ENCODE data around the gene GALNT16.

Gene GALNT16

GRCh38 chr14:69237142-69237541 is 22.8 kb upstream of the GALNT16 start:
- peaks cover 0 to 3% of the 10 kb centered on the region in 2 donors for H3K4me1 ChIP-seq (ENCODE audit: control insufficient read depth in 1 of 2, insufficient read depth in 2 of 2, low read length in 2 of 2)
- no peak overlapping the region for H3K9ac ChIP-seq (ENCODE audit: low read depth in 1 of 2, low read length in 2 of 2)
- H3K27me3 ChIP-seq (ENCODE audit: control insufficient read depth in 1 of 2, insufficient read depth in 2 of 2, low read length in 2 of 2) = no peaks in the 10 kb centered on the region
- H3K27ac ChIP-seq (ENCODE audit: low read depth, low read length) = no peak overlapping the region
- H3K9me3 ChIP-seq (ENCODE audit: control insufficient read depth in 1 of 2, low read length in 2 of 2) = no peaks in the 10 kb centered on the region
- no peak overlapping the region for H3K4me3 ChIP-seq (ENCODE audit: low read depth in 1 of 2, low read length in 2 of 2)
- peaks cover 33 to 58% of the 10 kb centered on the region in 2 donors for H3K36me3 ChIP-seq (ENCODE audit: control insufficient read depth in 1 of 2, insufficient read depth in 2 of 2, low read length in 2 of 2)

- Histone ChIP-seq H3K9me3 (ENCODE audit: control insufficient read depth in 1 of 2, low read length in 2 of 2) (no peaks in the 10 kb centered on the region), H3K4me1 (ENCODE audit: control insufficient read depth in 1 of 2, insufficient read depth in 2 of 2, low read length in 2 of 2) (peaks cover 4 to 6% of the 10 kb centered on the region in 2 donors), H3K9ac (ENCODE audit: low read depth in 1 of 2, low read length in 2 of 2) (no peak overlapping the region), H3K4me3 (ENCODE audit: low read depth in 1 of 2, low read length in 2 of 2) (no peak overlapping the region), H3K36me3 (ENCODE audit: control insufficient read depth in 1 of 2, insufficient read depth in 2 of 2, low read length in 2 of 2) (peaks cover 33 to 58% of the 10 kb centered on the region in 2 donors), H3K27me3 (ENCODE audit: control insufficient read depth in 1 of 2, insufficient read depth in 2 of 2, low read length in 2 of 2) (no peaks in the 10 kb centered on the region), H3K27ac (ENCODE audit: low read depth, low read length) (no peak overlapping the region)
Observed at GRCh38 chr14:69237584-69237983, 22.4 kb upstream of the GALNT16 start.

GRCh38 chr14:69238883-69239282 is 21.1 kb upstream of the GALNT16 start:
- Histone ChIP-seq H3K27ac (ENCODE audit: low read depth, low read length) (no peak overlapping the region), H3K4me3 (ENCODE audit: low read depth in 1 of 2, low read length in 2 of 2) (no peak overlapping the region), H3K9me3 (ENCODE audit: control insufficient read depth in 1 of 2, low read length in 2 of 2) (no peaks in the 10 kb centered on the region), H3K4me1 (ENCODE audit: control insufficient read depth in 1 of 2, insufficient read depth in 2 of 2, low read length in 2 of 2) (peaks cover 4 to 6% of the 10 kb centered on the region in 2 donors), H3K36me3 (ENCODE audit: control insufficient read depth in 1 of 2, insufficient read depth in 2 of 2, low read length in 2 of 2) (peaks cover 33 to 58% of the 10 kb centered on the region in 2 donors), H3K27me3 (ENCODE audit: control insufficient read depth in 1 of 2, insufficient read depth in 2 of 2, low read length in 2 of 2) (no peaks in the 10 kb centered on the region), H3K9ac (ENCODE audit: low read depth in 1 of 2, low read length in 2 of 2) (no peak overlapping the region)

GRCh38 chr14:69240527-69241173 is 19.3 kb upstream of the GALNT16 start:
- H3K36me3 ChIP-seq (ENCODE audit: control insufficient read depth in 1 of 2, insufficient read depth in 2 of 2, low read length in 2 of 2) = peaks cover 29 to 47% of the 10 kb centered on the region in 2 donors
- H3K27ac ChIP-seq (ENCODE audit: low read depth, low read length) = no peak overlapping the region
- no peaks in the 10 kb centered on the region for H3K9me3 ChIP-seq (ENCODE audit: control insufficient read depth in 1 of 2, low read length in 2 of 2)
- H3K4me1 ChIP-seq (ENCODE audit: control insufficient read depth in 1 of 2, insufficient read depth in 2 of 2, low read length in 2 of 2) = peaks cover 4 to 6% of the 10 kb centered on the region in 2 donors
- no peak overlapping the region for H3K9ac ChIP-seq (ENCODE audit: low read depth in 1 of 2, low read length in 2 of 2)
- no peaks in the 10 kb centered on the region for H3K27me3 ChIP-seq (ENCODE audit: control insufficient read depth in 1 of 2, insufficient read depth in 2 of 2, low read length in 2 of 2)
- no peak overlapping the region for H3K4me3 ChIP-seq (ENCODE audit: low read depth in 1 of 2, low read length in 2 of 2)

GRCh38 chr14:69241577-69241976 is 18.4 kb upstream of the GALNT16 start:
- Histone ChIP-seq H3K36me3 (ENCODE audit: control insufficient read depth in 1 of 2, insufficient read depth in 2 of 2, low read length in 2 of 2) (peaks cover 21 to 38% of the 10 kb centered on the region in 2 donors), H3K4me1 (ENCODE audit: control insufficient read depth in 1 of 2, insufficient read depth in 2 of 2, low read length in 2 of 2) (peaks cover 4 to 6% of the 10 kb centered on the region in 2 donors), H3K27me3 (ENCODE audit: control insufficient read depth in 1 of 2, insufficient read depth in 2 of 2, low read length in 2 of 2) (no peaks in the 10 kb centered on the region), H3K9ac (ENCODE audit: low read depth in 1 of 2, low read length in 2 of 2) (no peak overlapping the region), H3K27ac (ENCODE audit: low read depth, low read length) (no peak overlapping the region), H3K4me3 (ENCODE audit: low read depth in 1 of 2, low read length in 2 of 2) (no peak overlapping the region), H3K9me3 (ENCODE audit: control insufficient read depth in 1 of 2, low read length in 2 of 2) (no peaks in the 10 kb centered on the region)

- no peaks in the 10 kb centered on the region for H3K9me3 ChIP-seq (ENCODE audit: control insufficient read depth in 1 of 2, low read length in 2 of 2)
- no peak overlapping the region for H3K27ac ChIP-seq (ENCODE audit: low read depth, low read length)
- H3K4me3 ChIP-seq (ENCODE audit: low read depth in 1 of 2, low read length in 2 of 2) = no peak overlapping the region
- peaks cover 17 to 28% of the 10 kb centered on the region in 2 donors for H3K36me3 ChIP-seq (ENCODE audit: control insufficient read depth in 1 of 2, insufficient read depth in 2 of 2, low read length in 2 of 2)
- peaks cover 4 to 6% of the 10 kb centered on the region in 2 donors for H3K4me1 ChIP-seq (ENCODE audit: control insufficient read depth in 1 of 2, insufficient read depth in 2 of 2, low read length in 2 of 2)
- no peaks in the 10 kb centered on the region for H3K27me3 ChIP-seq (ENCODE audit: control insufficient read depth in 1 of 2, insufficient read depth in 2 of 2, low read length in 2 of 2)
- H3K9ac ChIP-seq (ENCODE audit: low read depth in 1 of 2, low read length in 2 of 2) = no peak overlapping the region
Observed at GRCh38 chr14:69242311-69243224, 17.4 kb upstream of the GALNT16 start.

- no peaks in the 10 kb centered on the region for H3K9me3 ChIP-seq (ENCODE audit: control insufficient read depth in 1 of 2, low read length in 2 of 2)
- no peaks in the 10 kb centered on the region for H3K27me3 ChIP-seq (ENCODE audit: control insufficient read depth in 1 of 2, insufficient read depth in 2 of 2, low read length in 2 of 2)
- no peak overlapping the region for H3K9ac ChIP-seq (ENCODE audit: low read depth in 1 of 2, low read length in 2 of 2)
- no peak overlapping the region for H3K4me3 ChIP-seq (ENCODE audit: low read depth in 1 of 2, low read length in 2 of 2)
- H3K4me1 ChIP-seq (ENCODE audit: control insufficient read depth in 1 of 2, insufficient read depth in 2 of 2, low read length in 2 of 2) = peaks cover 4 to 6% of the 10 kb centered on the region in 2 donors
- no peak overlapping the region for H3K27ac ChIP-seq (ENCODE audit: low read depth, low read length)
- peaks cover 5 to 10% of the 10 kb centered on the region in 2 donors for H3K36me3 ChIP-seq (ENCODE audit: control insufficient read depth in 1 of 2, insufficient read depth in 2 of 2, low read length in 2 of 2)
Observed at GRCh38 chr14:69244946-69245345, 15.0 kb upstream of the GALNT16 start.

- Histone ChIP-seq H3K9ac (ENCODE audit: low read depth in 1 of 2, low read length in 2 of 2) (no peak overlapping the region), H3K27ac (ENCODE audit: low read depth, low read length) (no peak overlapping the region), H3K9me3 (ENCODE audit: control insufficient read depth in 1 of 2, low read length in 2 of 2) (no peaks in the 10 kb centered on the region), H3K27me3 (ENCODE audit: control insufficient read depth in 1 of 2, insufficient read depth in 2 of 2, low read length in 2 of 2) (no peaks in the 10 kb centered on the region), H3K4me3 (ENCODE audit: low read depth in 1 of 2, low read length in 2 of 2) (no peak overlapping the region), H3K36me3 (ENCODE audit: control insufficient read depth in 1 of 2, insufficient read depth in 2 of 2, low read length in 2 of 2) (no peaks in the 10 kb centered on the region), H3K4me1 (ENCODE audit: control insufficient read depth in 1 of 2, insufficient read depth in 2 of 2, low read length in 2 of 2) (peaks cover 4 to 6% of the 10 kb centered on the region in 2 donors)
Observed at GRCh38 chr14:69246331-69246730, 13.6 kb upstream of the GALNT16 start.

GRCh38 chr14:69247676-69248440 is 12.1 kb upstream of the GALNT16 start:
- Histone ChIP-seq H3K9ac (ENCODE audit: low read depth in 1 of 2, low read length in 2 of 2) (no peak overlapping the region), H3K9me3 (ENCODE audit: control insufficient read depth in 1 of 2, low read length in 2 of 2) (no peaks in the 10 kb centered on the region), H3K36me3 (ENCODE audit: control insufficient read depth in 1 of 2, insufficient read depth in 2 of 2, low read length in 2 of 2) (no peaks in the 10 kb centered on the region), H3K4me3 (ENCODE audit: low read depth in 1 of 2, low read length in 2 of 2) (no peak overlapping the region), H3K27ac (ENCODE audit: low read depth, low read length) (no peak overlapping the region), H3K4me1 (ENCODE audit: control insufficient read depth in 1 of 2, insufficient read depth in 2 of 2, low read length in 2 of 2) (no peaks in the 10 kb centered on the region), H3K27me3 (ENCODE audit: control insufficient read depth in 1 of 2, insufficient read depth in 2 of 2, low read length in 2 of 2) (no peaks in the 10 kb centered on the region)

GRCh38 chr14:69249603-69250002 is 10.4 kb upstream of the GALNT16 start:
- no peaks in the 10 kb centered on the region for H3K27me3 ChIP-seq (ENCODE audit: control insufficient read depth in 1 of 2, insufficient read depth in 2 of 2, low read length in 2 of 2)
- no peak overlapping the region for H3K4me3 ChIP-seq (ENCODE audit: low read depth in 1 of 2, low read length in 2 of 2)
- H3K9ac ChIP-seq (ENCODE audit: low read depth in 1 of 2, low read length in 2 of 2) = no peak overlapping the region
- H3K36me3 ChIP-seq (ENCODE audit: control insufficient read depth in 1 of 2, insufficient read depth in 2 of 2, low read length in 2 of 2) = no peaks in the 10 kb centered on the region
- H3K27ac ChIP-seq (ENCODE audit: low read depth, low read length) = no peak overlapping the region
- H3K9me3 ChIP-seq (ENCODE audit: control insufficient read depth in 1 of 2, low read length in 2 of 2) = no peaks in the 10 kb centered on the region
- no peaks in the 10 kb centered on the region for H3K4me1 ChIP-seq (ENCODE audit: control insufficient read depth in 1 of 2, insufficient read depth in 2 of 2, low read length in 2 of 2)
